ENCODE data around the gene CIDEC.

Gene CIDEC

GRCh38 chr3:9879830-9880549 is at the start of gene CIDEC:
TSS of gene CIDEC (minus strand) at chr3:9880253. CDS start at chr3:9878486, 1,767 bp downstream.
- DNase-seq (ENCODE audit: insufficient read length, low spot score): no peak
- FAIRE-seq: no peak

GRCh38 chr3:9928158-9928557 is 48.1 kb upstream of the CIDEC start:
- DNase-seq (ENCODE audit: insufficient read length, low spot score) (no peak), FAIRE-seq (no peak)
- TF ChIP-seq CTCF (IDR thresholded peaks at IDR 0.05; ENCODE audit: insufficient read depth, missing control alignments): no peak

More at GRCh38 chr3:9879830-9880549, at the start of gene CIDEC:
- TF ChIP-seq CTCF (IDR thresholded peaks at IDR 0.05; ENCODE audit: insufficient read depth, missing control alignments): no peak

- DNase-seq (ENCODE audit: insufficient read length, low spot score) (no peak), FAIRE-seq (no peak)
- no peak for TF ChIP-seq CTCF (IDR thresholded peaks at IDR 0.05; ENCODE audit: insufficient read depth, missing control alignments)
Observed at GRCh38 chr3:9918261-9919038, 38.4 kb upstream of the CIDEC start.

- no peak for FAIRE-seq
Observed at GRCh38 chr3:9917820-9918219, 37.8 kb upstream of the CIDEC start.

GRCh38 chr3:9916734-9917680 is 37.0 kb upstream of the CIDEC start, which contains the start of gene IL17RC:
TSS of gene IL17RC (plus strand) at chr3:9917098. CDS start at chr3:9917316, 218 bp downstream.
- TF ChIP-seq CTCF (IDR thresholded peaks at IDR 0.05; ENCODE audit: insufficient read depth, missing control alignments): no peak
- no peak for DNase-seq (ENCODE audit: insufficient read length, low spot score)
- no peak for FAIRE-seq

More at GRCh38 chr3:9917820-9918219, 37.8 kb upstream of the CIDEC start:
- DNase-seq (ENCODE audit: insufficient read length, low spot score): no peak
- TF ChIP-seq CTCF (IDR thresholded peaks at IDR 0.05; ENCODE audit: insufficient read depth, missing control alignments): no peak

- no peak for TF ChIP-seq CTCF (IDR thresholded peaks at IDR 0.05; ENCODE audit: insufficient read depth, missing control alignments)
- FAIRE-seq (no peak), DNase-seq (ENCODE audit: insufficient read length, low spot score) (no peak)
Observed at GRCh38 chr3:9916346-9916733, 36.3 kb upstream of the CIDEC start.
